Measurements from ENCODE around the gene HDAC9. TPM values are rescaled to one million over a fixed set of nuclear protein-coding genes. Genes with fewer than 3 reads are reported as not detected.

The HDAC9 gene
- total RNA-seq, 1 donor from 2014 or later, result 0.79 TPM

- peak in 1 of 2 donors; percentile 49 for DNase-seq (ENCODE audit: low read depth in 2 of 2)
These were observed 395.5 kb downstream of the HDAC9 start for GRCh38 chr7:18890885-18891621.

- DNase-seq (ENCODE audit: low read depth in 2 of 2), result no peak
These were observed 397.6 kb downstream of the HDAC9 start for GRCh38 chr7:18893156-18893555.

GRCh38 chr7:18894155-18894554, 398.6 kb downstream of the HDAC9 start:
- no peak for DNase-seq (ENCODE audit: low read depth in 2 of 2)

GRCh38 chr7:18895456-18895855, 399.9 kb downstream of the HDAC9 start:
- DNase-seq (ENCODE audit: low read depth in 2 of 2), result peak in 1 of 2 donors; percentile 71

GRCh38 chr7:18896343-18896975, 400.9 kb downstream of the HDAC9 start:
- DNase-seq (ENCODE audit: low read depth in 2 of 2), result peak; percentile 3 to 36

GRCh38 chr7:18900236-18900635, 404.7 kb downstream of the HDAC9 start:
- no peak for DNase-seq (ENCODE audit: low read depth in 2 of 2)

- no peak for DNase-seq (ENCODE audit: low read depth in 2 of 2)
These were observed 405.3 kb downstream of the HDAC9 start for GRCh38 chr7:18900803-18901202.

GRCh38 chr7:18901351-18901750, 405.8 kb downstream of the HDAC9 start:
- no peak for DNase-seq (ENCODE audit: low read depth in 2 of 2)

GRCh38 chr7:18901982-18902421, 406.5 kb downstream of the HDAC9 start:
- no peak for DNase-seq (ENCODE audit: low read depth in 2 of 2)

- DNase-seq (ENCODE audit: low read depth in 2 of 2), result no peak
These were observed 407.3 kb downstream of the HDAC9 start for GRCh38 chr7:18902892-18903291.

GRCh38 chr7:18903695-18904094, 408.1 kb downstream of the HDAC9 start:
- DNase-seq (ENCODE audit: low read depth in 2 of 2), result no peak

- DNase-seq (ENCODE audit: low read depth in 2 of 2), result no peak
These were observed 409.9 kb downstream of the HDAC9 start for GRCh38 chr7:18905316-18905943.

- DNase-seq (ENCODE audit: low read depth in 2 of 2), result no peak
These were observed 411.4 kb downstream of the HDAC9 start for GRCh38 chr7:18906901-18907300.

GRCh38 chr7:18913106-18913505, 417.6 kb downstream of the HDAC9 start:
- DNase-seq (ENCODE audit: low read depth in 2 of 2), result no peak

GRCh38 chr7:18916826-18917225, 421.3 kb downstream of the HDAC9 start:
- no peak for DNase-seq (ENCODE audit: low read depth in 2 of 2)

- no peak for DNase-seq (ENCODE audit: low read depth in 2 of 2)
These were observed 431.6 kb downstream of the HDAC9 start for GRCh38 chr7:18927134-18927533.

GRCh38 chr7:18936265-18936664, 440.7 kb downstream of the HDAC9 start:
- DNase-seq (ENCODE audit: low read depth in 2 of 2), result no peak

- DNase-seq (ENCODE audit: low read depth in 2 of 2), result no peak
These were observed 444.4 kb downstream of the HDAC9 start for GRCh38 chr7:18939771-18940592.

GRCh38 chr7:18940593-18941134, 445.1 kb downstream of the HDAC9 start:
- DNase-seq (ENCODE audit: low read depth in 2 of 2), result no peak

GRCh38 chr7:18941207-18941606, 445.7 kb downstream of the HDAC9 start:
- no peak for DNase-seq (ENCODE audit: low read depth in 2 of 2)

- no peak for DNase-seq (ENCODE audit: low read depth in 2 of 2)
These were observed 453.0 kb downstream of the HDAC9 start for GRCh38 chr7:18948521-18948920.

Measured in lung microvascular endothelial cell (primary cell).